GM10248 (cell line): ENCODE results near the gene ATF2.

Experiments used
- CTCF ChIA-PET: fragments of 300-600 bp; sonication (Branson Sonifier 250); formaldehyde crosslinking; extraction: SDS; loops from one replicate; lab custom pipeline; 2021; ENCODE audit warnings: antibody characterized with exemption; lab: Yijun Ruan, JAX
- POLR2A ChIA-PET: fragments of 350-650 bp; sonication (Branson Sonifier 250); formaldehyde crosslinking; extraction: SDS; loops from one replicate; lab custom pipeline; 2020; ENCODE audit warnings: antibody characterized with exemption; lab: Yijun Ruan, JAX
- DNase-seq: peaks from one replicate; pipeline ENCODE4 v3.0.0; 2012; ENCODE audit errors: extremely low spot score
- TF ChIP-seq, protein P1 (sequence below): IDR thresholded peaks from 2 replicates; pipeline ENCODE4 v1.5.1; 2012; ENCODE audit warnings: mild to moderate bottlenecking, low read depth; ENCODE audit errors: extremely low read depth, missing control alignments, control extremely low read depth

Gene ATF2

GRCh38 chr2:175064797-175065196 lies 103.2 kb downstream of the ATF2 start:
- ChIA-PET POLR2A (no interaction called here), CTCF (interaction anchor here (0.8 to 4.3 kb wide), 2 partner anchors 16 to 140 kb away, joined by 3 to 17 read pairs; no protein-coding TSS in a partner anchor)
- no peak for DNase-seq

GRCh38 chr2:175063741-175064140 lies 104.3 kb downstream of the ATF2 start:
- ChIA-PET POLR2A (no interaction called here), CTCF (interaction anchor here (1.3 to 4.3 kb wide), 2 partner anchors 12 to 17 kb away, joined by 3 to 17 read pairs; no protein-coding TSS in a partner anchor)
- TF ChIP-seq, protein P1, sequence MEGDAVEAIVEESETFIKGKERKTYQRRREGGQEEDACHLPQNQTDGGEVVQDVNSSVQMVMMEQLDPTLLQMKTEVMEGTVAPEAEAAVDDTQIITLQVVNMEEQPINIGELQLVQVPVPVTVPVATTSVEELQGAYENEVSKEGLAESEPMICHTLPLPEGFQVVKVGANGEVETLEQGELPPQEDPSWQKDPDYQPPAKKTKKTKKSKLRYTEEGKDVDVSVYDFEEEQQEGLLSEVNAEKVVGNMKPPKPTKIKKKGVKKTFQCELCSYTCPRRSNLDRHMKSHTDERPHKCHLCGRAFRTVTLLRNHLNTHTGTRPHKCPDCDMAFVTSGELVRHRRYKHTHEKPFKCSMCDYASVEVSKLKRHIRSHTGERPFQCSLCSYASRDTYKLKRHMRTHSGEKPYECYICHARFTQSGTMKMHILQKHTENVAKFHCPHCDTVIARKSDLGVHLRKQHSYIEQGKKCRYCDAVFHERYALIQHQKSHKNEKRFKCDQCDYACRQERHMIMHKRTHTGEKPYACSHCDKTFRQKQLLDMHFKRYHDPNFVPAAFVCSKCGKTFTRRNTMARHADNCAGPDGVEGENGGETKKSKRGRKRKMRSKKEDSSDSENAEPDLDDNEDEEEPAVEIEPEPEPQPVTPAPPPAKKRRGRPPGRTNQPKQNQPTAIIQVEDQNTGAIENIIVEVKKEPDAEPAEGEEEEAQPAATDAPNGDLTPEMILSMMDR = no peak
- DNase-seq = no peak

More at GRCh38 chr2:175064797-175065196, 103.2 kb downstream of the ATF2 start:
- TF ChIP-seq, protein P1 = no peak

- ChIA-PET POLR2A (no interaction called here), CTCF (interaction anchor here (1.2 to 4.3 kb wide), 6 partner anchors 12 to 42 kb away, joined by 3 to 17 read pairs (median 4); no protein-coding TSS in a partner anchor)
- no peak for DNase-seq
- TF ChIP-seq, protein P1 = no peak
Measured at GRCh38 chr2:175062787-175063585, 105.0 kb downstream of the ATF2 start.

GRCh38 chr2:175057078-175057685 lies 110.8 kb downstream of the ATF2 start:
- ChIA-PET POLR2A (no interaction called here), CTCF (interaction anchor here (1.2 kb wide), 1 partner anchor 9 kb away, joined by 4 read pairs; no protein-coding TSS in a partner anchor)
- no peak for DNase-seq
- TF ChIP-seq, protein P1 = no peak

- ChIA-PET POLR2A (no interaction called here), CTCF (no interaction called here)
- DNase-seq = no peak
- TF ChIP-seq, protein P1 = no peak
Measured at GRCh38 chr2:175055993-175056392, 112.0 kb downstream of the ATF2 start.

- POLR2A ChIA-PET = no interaction called here
Measured at GRCh38 chr2:175054340-175054739, 113.7 kb downstream of the ATF2 start.

More at GRCh38 chr2:175054340-175054739, 113.7 kb downstream of the ATF2 start:
- TF ChIP-seq, protein P1 = no peak
- CTCF ChIA-PET = interaction anchor here (1.1 kb wide), 1 partner anchor 17 kb away, joined by 3 read pairs; no protein-coding TSS in a partner anchor
- no peak for DNase-seq
